ENCODE measurements around the gene ZNF425.
A peak's percentile ranks its signal among the peaks of the same experiment; 100 is the strongest.
"Not testable (repeated sequence)": the region's sequence is repeated elsewhere in the genome, so short reads cannot be mapped to it uniquely, and the experiment has no call there.

The ZNF425 gene

GRCh38 chr7:149130572-149131198, 4.6 kb upstream of the ZNF425 start:
- DNase-seq, result no peak

DNA sequence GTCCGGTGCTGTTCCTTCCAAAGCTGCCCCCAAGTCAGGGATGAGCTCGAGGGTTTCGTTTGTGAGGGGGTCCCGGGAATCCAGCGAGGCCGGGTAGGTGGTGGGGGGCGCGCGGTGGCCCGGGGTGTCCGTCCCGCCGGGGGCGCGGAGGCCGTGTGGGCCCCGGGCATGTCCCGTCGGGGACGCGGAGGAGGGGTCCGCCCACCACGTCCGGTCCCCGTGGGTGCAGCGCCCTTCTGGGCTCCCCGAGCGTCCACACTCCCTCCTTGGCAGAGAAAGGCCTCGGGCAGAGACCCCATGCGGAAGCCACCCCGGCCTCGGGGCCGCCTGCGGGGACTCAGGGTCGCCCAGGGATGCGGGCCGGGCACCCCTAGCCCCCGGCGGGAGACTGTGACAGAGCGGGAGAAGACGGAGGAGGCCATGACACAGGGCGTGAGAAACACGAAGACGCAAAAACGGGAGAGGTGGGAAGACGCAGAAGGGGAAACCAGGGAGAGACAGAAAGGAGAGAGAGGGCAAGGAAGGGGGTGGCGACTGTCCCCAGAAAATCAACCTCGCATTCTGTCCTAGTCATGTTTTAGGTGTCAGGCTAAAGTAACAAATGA, 640 bp upstream of the ZNF425 start:
- DNase-seq, result peak; percentile 80

DNA sequence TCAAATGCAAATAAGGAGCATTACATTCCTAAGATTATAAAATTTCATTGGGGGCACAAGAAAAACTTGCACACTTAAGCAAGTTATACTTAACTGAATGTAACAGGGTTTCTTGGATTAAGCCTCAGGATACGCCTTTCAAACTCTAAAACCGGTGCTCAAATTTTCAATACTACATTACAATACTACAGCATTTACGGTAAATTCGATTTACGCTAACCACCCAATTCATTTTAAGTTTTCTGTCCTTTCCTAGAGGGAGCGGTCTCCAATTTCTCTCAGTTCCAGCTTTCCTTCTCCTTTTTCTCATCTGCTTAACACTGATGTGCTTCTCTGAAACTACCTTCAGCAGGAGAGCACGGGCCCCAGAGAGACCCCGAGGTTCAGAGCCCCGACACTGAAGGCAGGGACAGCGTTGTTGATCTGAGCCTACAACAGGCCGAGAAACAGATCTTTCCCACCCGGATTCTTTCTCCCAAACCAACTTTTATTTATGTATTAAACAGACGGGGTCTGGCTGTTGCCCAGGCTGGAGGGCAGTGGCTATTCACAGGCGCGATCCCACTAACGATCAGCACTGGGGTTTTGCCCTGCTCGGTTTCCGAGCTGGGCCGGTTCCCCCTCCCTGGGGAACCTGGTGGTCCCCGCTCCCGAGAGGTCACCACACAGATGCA, 798 bp downstream of the ZNF425 start:
- no peak for DNase-seq

DNA sequence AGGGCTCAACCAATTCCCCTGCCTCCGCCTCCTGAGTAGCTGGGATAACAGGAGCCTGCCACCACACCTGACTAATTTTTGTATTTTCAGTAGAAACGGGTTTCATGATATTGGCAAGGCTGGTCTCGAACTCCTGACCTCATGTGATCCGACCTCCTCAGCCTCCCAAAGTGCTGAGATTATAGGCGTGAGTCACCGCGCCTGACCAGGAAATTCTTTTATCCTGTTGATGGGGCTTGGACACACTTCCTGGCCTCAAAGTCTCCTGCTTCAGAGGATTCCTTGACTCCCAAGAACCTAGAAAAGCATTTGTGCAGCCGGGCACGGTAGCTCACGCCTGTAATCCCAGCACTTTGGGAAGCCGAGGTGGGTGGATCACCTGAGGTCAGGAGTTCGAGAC, 16.2 kb downstream of the ZNF425 start:
- DNase-seq, result no peak

- DNase-seq, result no peak
Observed at GRCh38 chr7:149104749-149105148, 21.4 kb downstream of the ZNF425 start.

DNA sequence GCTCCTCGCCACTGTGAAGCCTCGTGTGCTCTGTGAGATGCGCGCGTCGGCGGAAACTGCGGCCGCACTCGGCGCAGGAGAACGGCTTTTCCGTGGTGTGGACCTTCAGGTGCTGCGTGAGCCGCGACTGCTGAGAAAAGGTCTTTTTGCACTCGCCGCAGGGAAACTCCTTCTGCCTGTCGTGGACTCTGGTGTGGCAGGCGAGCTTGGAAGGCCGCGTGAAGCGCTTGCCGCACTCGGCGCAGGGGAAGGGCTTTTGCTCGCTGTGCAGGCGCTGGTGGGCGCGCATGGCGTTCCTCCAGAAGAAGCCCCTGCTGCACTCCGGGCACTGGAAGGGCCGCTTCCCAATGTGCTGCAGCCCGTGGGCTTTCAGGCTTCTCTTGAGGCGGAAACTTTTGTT, 21.9 kb downstream of the ZNF425 start:
- no peak for DNase-seq

- DNase-seq, result no peak
Observed at GRCh38 chr7:149103424-149103823, 22.7 kb downstream of the ZNF425 start.

DNA sequence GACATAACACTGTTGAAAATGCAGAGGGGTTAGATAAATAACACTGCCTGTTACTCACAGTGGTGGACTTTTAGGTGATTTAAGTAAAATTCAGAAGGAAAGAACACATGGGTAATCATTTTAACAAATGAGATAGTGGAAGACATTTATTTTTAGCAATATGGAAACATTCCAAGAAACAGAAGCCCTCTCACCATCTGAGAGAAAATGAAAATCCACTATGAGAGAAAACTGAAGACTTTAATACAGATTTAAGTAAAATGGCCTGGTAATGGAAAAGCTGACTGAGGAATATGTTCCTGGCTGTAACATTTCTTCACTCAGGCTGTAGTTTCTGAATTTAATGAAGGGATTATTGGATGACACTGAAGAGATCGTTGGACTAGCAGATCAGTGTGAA, 23.5 kb downstream of the ZNF425 start:
- DNase-seq, result no peak

- no peak for DNase-seq
Observed at GRCh38 chr7:149100821-149101220, 25.3 kb downstream of the ZNF425 start.

DNA sequence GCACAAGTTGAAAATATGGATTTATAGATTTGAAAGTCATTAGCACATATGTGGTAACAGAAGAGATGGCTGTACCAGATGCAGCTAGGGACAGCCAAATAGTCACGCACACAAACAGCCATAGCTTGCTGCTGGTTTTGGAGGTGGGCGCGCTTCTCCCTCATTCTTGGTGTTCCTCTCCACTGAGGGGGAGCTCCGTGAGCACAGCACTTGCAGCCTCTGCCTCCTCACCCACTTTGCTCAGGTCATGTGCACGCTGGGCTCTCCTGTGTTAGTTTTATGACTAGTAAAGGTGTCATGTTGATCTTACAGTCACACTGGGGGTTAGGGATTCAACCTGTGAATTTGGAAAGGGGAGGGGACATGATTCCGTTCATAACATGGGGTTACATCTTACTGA, 27.1 kb downstream of the ZNF425 start:
- no peak for DNase-seq

DNA sequence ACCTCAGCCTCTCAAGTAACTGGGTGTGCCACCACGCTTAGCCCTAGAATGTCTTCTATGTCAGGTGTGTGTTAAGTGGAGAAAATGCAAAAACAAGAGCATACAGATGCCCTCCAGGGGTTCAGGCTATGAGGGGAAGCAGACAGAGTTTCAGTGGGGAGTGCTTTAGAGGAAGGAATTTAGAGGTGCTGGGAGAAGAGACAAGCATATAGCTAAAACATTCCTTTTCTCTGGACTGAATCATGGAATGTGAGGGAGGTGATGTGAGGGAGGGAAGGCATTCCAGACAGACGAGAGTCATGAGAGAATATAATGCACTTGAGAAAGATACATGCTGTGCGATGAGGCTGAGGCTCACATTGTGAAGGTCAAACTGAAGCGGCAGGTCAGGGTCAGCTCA, 29.0 kb downstream of the ZNF425 start:
- DNase-seq, result no peak

DNA sequence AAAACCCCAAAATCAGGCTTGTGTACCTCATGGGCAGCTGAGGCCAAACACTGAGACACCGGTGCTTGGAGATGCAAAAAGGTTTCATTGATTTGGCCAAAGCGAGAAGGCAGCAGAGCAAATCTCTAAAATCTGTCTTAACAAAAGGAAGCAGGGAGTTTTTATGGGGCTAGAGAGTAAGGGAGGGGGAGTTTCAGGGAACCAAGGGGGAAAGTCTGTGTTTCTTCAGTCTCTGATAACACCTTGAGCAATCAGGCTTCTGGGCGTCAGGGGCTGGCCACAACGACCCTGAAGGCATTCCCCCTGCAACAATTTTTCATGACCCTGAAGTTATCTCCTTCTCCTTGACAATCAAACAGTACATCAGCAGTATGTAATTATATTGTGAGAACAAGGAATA, 32.9 kb downstream of the ZNF425 start:
- no peak for DNase-seq

DNA sequence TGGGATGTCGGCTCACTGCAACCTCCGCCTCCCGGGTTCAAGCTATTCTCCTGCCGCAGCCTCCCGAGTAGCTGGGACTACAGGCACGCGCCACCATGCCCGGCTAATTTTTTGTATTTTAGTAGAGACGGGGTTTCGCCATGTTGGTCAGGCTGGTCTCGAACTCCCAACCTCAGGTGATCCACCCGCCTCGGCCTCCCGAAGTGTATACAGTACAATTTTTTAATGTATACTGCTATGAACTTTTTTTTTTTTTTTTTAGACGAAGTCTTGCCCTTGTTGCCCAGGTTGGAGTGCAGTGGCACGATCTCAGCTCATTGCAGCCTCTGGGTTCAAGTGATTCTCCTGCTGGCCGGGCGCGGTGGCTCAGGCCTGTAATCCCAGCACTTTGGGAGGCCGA, 33.9 kb downstream of the ZNF425 start:
- not testable (repeated sequence) for DNase-seq

GRCh38 chr7:149090397-149091195, 35.5 kb downstream of the ZNF425 start, which contains the start of gene ZNF786:
ZNF786 (minus strand) TSS chr7:149090718; CDS start chr7:149090640, 78 bp downstream.
- peak; percentile 95 for DNase-seq

DNA sequence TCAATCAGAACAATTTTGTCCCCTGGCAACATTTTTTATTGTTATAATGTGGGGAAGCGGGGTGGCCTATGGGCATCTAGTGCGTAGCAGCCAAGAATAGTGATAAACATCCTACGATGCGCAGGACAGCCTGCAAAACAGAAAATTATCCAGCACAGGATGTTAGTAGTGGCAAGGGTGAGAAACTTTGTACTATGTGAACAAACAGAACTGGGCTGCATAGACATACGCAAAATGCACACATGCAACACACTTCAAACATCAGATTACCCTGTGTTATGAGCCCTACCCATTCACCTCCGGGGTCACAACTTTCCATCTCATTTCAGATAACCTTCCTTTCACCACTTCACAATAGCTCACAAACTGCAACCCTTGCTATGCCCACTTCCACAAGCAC, 38.7 kb downstream of the ZNF425 start:
- DNase-seq, result no peak

- no peak for DNase-seq
Observed at GRCh38 chr7:149085866-149086265, 40.3 kb downstream of the ZNF425 start.

- no peak for DNase-seq
Observed at GRCh38 chr7:149084407-149084806, 41.7 kb downstream of the ZNF425 start.

- DNase-seq, result no peak
Observed at GRCh38 chr7:149081914-149082313, 44.2 kb downstream of the ZNF425 start.

- DNase-seq, result no peak
Observed at GRCh38 chr7:149077594-149077993, 48.5 kb downstream of the ZNF425 start.

DNA sequence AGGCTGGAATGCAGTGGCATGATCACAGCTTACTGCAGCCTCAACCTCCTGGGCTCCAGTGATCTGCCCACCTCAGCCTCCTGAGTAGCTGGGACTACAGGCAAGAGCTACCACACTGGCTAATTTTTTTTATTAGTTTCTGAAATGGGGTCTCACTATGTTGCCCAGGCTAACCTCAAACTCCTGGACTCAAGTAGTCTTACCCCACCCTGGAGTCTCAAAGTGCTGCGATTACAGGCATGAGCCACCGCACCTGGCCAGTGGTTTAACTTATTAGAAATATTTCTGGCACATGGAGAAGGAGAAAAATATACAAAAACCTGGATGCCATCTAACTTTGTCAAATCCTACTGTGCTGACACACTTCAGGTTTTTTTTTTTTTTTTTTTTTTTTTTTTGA, 50.8 kb downstream of the ZNF425 start:
- no peak for DNase-seq

DNA sequence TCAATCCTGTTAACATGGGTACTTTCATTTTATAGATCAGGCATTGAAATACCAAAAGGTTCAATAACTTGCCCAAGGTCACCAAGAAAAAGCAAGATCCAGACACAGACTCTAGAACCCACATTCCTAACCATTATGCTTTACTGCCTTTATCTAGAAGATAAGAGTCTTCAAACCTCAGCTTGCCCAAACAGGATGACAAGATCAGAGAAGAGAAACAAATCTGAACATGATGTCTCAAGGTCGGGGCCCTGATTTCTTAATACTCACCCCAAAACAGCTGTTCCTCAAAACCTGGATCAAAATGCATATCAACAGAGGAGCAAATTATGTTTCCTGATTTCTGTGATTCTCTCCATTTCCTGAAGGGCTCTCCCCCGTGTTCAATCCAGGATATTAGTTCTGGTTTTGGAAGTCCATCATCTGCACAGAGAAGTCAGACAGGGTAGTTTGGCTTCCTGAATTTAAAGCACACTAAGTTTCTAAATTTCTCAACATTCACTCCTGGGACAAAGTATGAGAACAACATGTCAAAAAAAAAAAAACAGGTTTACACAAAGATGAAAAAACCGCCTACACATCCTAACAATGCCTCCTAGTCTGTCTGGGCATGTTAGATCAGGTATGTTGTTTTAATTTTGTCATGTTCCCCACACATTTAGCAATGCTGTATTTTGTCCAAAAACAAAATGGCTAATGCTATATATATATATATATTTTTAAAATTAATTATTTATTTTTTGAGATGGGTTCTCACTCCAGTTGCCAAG, 51.8 kb downstream of the ZNF425 start:
- no peak for DNase-seq

GRCh38 chr7:149072438-149072775, 53.7 kb downstream of the ZNF425 start:
- DNase-seq, result no peak
